Smooth muscle cell (in vitro differentiated cells): Measurements from ENCODE around the gene HDC. TPM values are rescaled to one million over a fixed set of nuclear protein-coding genes. Genes with fewer than 3 reads are reported as not detected.

Experiments used
- DNase-seq: peaks from one replicate; lab custom pipeline; 2025; ENCODE audit not compliant: unreplicated experiment; lab: John Stamatoyannopoulos, UW
- H2AFZ ChIP-seq: fragments of 200-600 bp; sonication (generic); 2 replicates; pipeline ENCODE4 v1.6.0; 2016; ENCODE audit warnings: antibody characterized with exemption, low read depth, mild to moderate bottlenecking
- H3F3A ChIP-seq: fragments of 200-600 bp; sonication (generic); 2 replicates; pipeline ENCODE4 v1.6.0; 2017; ENCODE audit warnings: antibody characterized with exemption, low read depth
- H3K27ac ChIP-seq: fragments of 200-600 bp; sonication (generic); 2 replicates; pipeline ENCODE4 v1.5.1; 2016; ENCODE audit warnings: low read depth, mild to moderate bottlenecking
- H3K27me3 ChIP-seq: fragments of 200-600 bp; sonication (generic); 2 replicates; pipeline ENCODE4 v1.6.1; 2016; ENCODE audit warnings: low read depth, mild to moderate bottlenecking
- H3K36me3 ChIP-seq: fragments of 200-600 bp; sonication (generic); 2 replicates; pipeline ENCODE4 v1.5.1; 2016; ENCODE audit warnings: low read depth
- H3K4me1 ChIP-seq: fragments of 200-600 bp; sonication (generic); 2 replicates; pipeline ENCODE4 v1.5.1; 2016; ENCODE audit warnings: low read depth
- H3K4me2 ChIP-seq: fragments of 200-600 bp; sonication (generic); 2 replicates; pipeline ENCODE4 v1.6.0; 2016; ENCODE audit warnings: mild to moderate bottlenecking
- H3K4me3 ChIP-seq: fragments of 200-600 bp; sonication (generic); 2 replicates; pipeline ENCODE4 v1.5.1; 2016; ENCODE audit warnings: mild to moderate bottlenecking
- H3K79me2 ChIP-seq: fragments of 200-600 bp; sonication (generic); 2 replicates; pipeline ENCODE4 v1.6.0; 2016; ENCODE audit warnings: low read depth, mild to moderate bottlenecking
- H3K9ac ChIP-seq: fragments of 200-600 bp; sonication (generic); 2 replicates; pipeline ENCODE4 v1.6.0; 2016; ENCODE audit warnings: low read depth
- H3K9me3 ChIP-seq: fragments of 200-600 bp; sonication (generic); replicated peaks from 2 replicates; pipeline ENCODE4 v1.5.1; 2016; ENCODE audit warnings: low read depth
- H4K20me1 ChIP-seq: fragments of 200-600 bp; sonication (generic); 2 replicates; pipeline ENCODE4 v1.6.0; 2016; ENCODE audit warnings: low read depth
- CTCF ChIP-seq: fragments of 200-600 bp; sonication (generic); IDR thresholded peaks from 2 replicates; pipeline ENCODE4 v1.5.1; 2017; ENCODE audit warnings: borderline replicate concordance, mild to moderate bottlenecking, antibody characterized with exemption; ENCODE audit not compliant: insufficient read depth, poor library complexity, severe bottlenecking
- WGBS: methylation state at CpG from one replicate; pipeline ENCODE4 v1.1.7; 2016; ENCODE audit warnings: low lambda C conversion rate; 5-methylcytosine and 5-hydroxymethylcytosine counted together
- polyA plus RNA-seq: library from polyadenylated mRNA; unstranded; fragments of >200 nt; fragmentation: Nextera tagmentation; extraction: Ambion mirVana; gene quantifications from 2 replicates; pipeline ENCODE4 v1.2.1, GENCODE V29; 2016
- total RNA-seq: library from RNA; depleted of rRNA; stranded (reverse); fragments of >200 nt; gene quantifications from 2 replicates; pipeline ENCODE4 v1.2.3, GENCODE V29; 2014

The HDC gene, protein sequence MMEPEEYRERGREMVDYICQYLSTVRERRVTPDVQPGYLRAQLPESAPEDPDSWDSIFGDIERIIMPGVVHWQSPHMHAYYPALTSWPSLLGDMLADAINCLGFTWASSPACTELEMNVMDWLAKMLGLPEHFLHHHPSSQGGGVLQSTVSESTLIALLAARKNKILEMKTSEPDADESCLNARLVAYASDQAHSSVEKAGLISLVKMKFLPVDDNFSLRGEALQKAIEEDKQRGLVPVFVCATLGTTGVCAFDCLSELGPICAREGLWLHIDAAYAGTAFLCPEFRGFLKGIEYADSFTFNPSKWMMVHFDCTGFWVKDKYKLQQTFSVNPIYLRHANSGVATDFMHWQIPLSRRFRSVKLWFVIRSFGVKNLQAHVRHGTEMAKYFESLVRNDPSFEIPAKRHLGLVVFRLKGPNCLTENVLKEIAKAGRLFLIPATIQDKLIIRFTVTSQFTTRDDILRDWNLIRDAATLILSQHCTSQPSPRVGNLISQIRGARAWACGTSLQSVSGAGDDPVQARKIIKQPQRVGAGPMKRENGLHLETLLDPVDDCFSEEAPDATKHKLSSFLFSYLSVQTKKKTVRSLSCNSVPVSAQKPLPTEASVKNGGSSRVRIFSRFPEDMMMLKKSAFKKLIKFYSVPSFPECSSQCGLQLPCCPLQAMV
- total RNA-seq: 0.22 TPM in 1 of 2 replicates, not detected in the other
- polyA plus RNA-seq: not detected in 2 replicates

GRCh38 chr15:50265620-50266019 is at the start of gene HDC:
TSS of gene HDC (minus strand) at chr15:50265726. CDS start at chr15:50265623, 103 bp downstream.
- Histone ChIP-seq H3K79me2 (no peaks in the 10 kb centered on the region), H3K27me3 (peaks cover 24% of the 10 kb centered on the region), H3K9ac (no peak within 1 kb of the TSS), H2AFZ (no peak within 1 kb of the TSS), H3K4me3 (no peak within 1 kb of the TSS), H3K4me2 (no peak within 1 kb of the TSS), H3K4me1 (no peaks in the 10 kb centered on the region), H3K27ac (no peak within 1 kb of the TSS), H4K20me1 (no peaks in the 10 kb centered on the region), H3K9me3 (no peaks in the 10 kb centered on the region), H3K36me3 (no peaks in the 10 kb centered on the region), H3F3A (no peaks in the 10 kb centered on the region)
- no peak for TF ChIP-seq CTCF
- 70% methylated on average over 9 of the region's 9 CpGs for WGBS
- no peak for DNase-seq

DNA sequence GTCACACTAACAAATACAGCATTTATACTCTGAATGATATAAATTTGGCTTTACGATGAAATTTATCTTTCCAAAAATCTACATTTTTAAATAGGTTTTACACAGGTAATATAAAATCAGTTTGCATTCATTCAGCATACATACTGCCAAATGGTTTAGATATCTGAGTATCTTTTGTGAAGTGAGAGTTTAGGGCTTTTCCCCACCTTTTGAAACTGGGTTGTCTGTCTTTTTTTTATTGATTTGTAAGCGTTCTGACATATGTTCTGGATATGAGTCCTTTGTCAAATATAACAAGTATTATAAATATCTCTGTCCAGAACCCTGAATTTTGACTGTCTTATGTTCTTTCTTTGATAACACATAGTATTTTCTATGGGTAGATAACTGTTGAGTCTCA is 47.1 kb upstream of the HDC start:
- no peaks in the 10 kb centered on the region for H3K4me1 ChIP-seq
- 99% methylated on average over 2 of the region's 2 CpGs for WGBS
- no peak overlapping the region for H3K9ac ChIP-seq
- no peaks in the 10 kb centered on the region for H3K27me3 ChIP-seq
- no peak for DNase-seq
- no peaks in the 10 kb centered on the region for H3F3A ChIP-seq
- peaks cover 55% of the 10 kb centered on the region for H3K79me2 ChIP-seq
- no peak for TF ChIP-seq CTCF
- H3K27ac ChIP-seq: no peak overlapping the region
- peaks cover 9% of the 10 kb centered on the region for H3K9me3 ChIP-seq
- H3K4me3 ChIP-seq: no peak overlapping the region
- no peak overlapping the region for H2AFZ ChIP-seq
- H3K36me3 ChIP-seq: peaks cover 16% of the 10 kb centered on the region
- H3K4me2 ChIP-seq: no peak overlapping the region
- H4K20me1 ChIP-seq: peaks cover 24% of the 10 kb centered on the region

DNA sequence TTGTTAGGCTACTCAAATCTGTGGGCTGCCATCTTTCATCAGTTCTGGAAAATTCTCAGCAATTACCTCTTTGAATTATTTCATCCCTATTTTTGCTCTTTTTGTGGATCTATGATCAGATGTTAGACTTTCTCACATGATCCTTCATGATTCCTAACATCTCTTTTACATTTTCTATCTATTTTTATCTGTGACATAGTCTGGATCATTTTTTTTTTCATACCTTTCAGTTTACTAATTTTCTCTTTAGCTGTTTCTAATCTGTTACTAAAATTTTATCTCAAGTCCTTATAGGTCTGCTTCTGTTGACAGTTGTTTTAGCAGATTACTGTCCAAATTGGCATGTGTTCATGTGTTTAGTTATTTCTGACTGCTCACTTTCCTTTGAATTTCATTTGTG is 42.3 kb upstream of the HDC start:
- Histone ChIP-seq H3K27ac (no peak overlapping the region), H3K36me3 (peaks cover 32% of the 10 kb centered on the region), H3K4me1 (no peaks in the 10 kb centered on the region), H2AFZ (no peak overlapping the region), H3K9ac (no peak overlapping the region), H4K20me1 (peaks cover 4% of the 10 kb centered on the region), H3K27me3 (no peaks in the 10 kb centered on the region), H3F3A (no peaks in the 10 kb centered on the region), H3K9me3 (peaks cover 10% of the 10 kb centered on the region), H3K79me2 (peaks cover 15% of the 10 kb centered on the region), H3K4me2 (no peak overlapping the region), H3K4me3 (no peak overlapping the region)
- no peak for DNase-seq
- no peak for TF ChIP-seq CTCF
